ENCODE measurements around the gene CCDC88B.

DNA sequence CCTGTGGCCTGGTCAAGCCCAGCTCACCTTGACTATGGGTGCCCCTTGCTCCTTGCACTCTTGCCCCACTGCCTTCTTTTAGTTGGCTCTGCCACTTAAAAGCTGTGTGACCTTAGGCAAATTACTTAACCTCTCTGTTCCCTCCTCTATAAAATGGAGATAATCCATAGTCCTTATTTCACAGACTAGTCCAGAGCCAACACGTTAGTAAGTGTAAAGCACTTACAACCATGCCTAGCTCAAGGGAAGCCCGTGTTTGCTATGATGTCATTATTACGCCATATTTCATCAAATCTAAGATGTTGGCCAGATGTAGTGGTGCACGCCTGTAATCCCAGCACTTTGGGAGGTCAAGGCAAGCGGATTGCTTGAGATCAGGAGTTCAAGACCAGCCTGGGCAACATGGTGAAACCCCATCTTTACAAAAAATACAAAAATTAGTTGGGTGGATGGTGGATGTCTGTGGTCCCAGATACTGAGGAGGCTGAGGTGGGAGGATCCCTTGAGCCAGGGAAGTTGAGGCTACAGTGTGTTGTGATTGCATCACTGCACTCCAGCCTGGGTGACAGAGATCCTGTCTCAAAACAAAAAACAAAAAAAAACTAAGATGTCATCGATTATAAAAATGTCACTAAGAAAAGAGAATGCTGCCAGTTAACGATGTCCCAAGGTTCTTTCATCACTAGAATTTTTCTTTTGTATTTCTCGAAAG is 2.3 kb upstream of the CCDC88B start:
- TF ChIP-seq POLR2AphosphoS5 (IDR thresholded peaks at IDR 0.05; ENCODE audit: low read depth, low read length) = no peak
- TF ChIP-seq, protein P1, sequence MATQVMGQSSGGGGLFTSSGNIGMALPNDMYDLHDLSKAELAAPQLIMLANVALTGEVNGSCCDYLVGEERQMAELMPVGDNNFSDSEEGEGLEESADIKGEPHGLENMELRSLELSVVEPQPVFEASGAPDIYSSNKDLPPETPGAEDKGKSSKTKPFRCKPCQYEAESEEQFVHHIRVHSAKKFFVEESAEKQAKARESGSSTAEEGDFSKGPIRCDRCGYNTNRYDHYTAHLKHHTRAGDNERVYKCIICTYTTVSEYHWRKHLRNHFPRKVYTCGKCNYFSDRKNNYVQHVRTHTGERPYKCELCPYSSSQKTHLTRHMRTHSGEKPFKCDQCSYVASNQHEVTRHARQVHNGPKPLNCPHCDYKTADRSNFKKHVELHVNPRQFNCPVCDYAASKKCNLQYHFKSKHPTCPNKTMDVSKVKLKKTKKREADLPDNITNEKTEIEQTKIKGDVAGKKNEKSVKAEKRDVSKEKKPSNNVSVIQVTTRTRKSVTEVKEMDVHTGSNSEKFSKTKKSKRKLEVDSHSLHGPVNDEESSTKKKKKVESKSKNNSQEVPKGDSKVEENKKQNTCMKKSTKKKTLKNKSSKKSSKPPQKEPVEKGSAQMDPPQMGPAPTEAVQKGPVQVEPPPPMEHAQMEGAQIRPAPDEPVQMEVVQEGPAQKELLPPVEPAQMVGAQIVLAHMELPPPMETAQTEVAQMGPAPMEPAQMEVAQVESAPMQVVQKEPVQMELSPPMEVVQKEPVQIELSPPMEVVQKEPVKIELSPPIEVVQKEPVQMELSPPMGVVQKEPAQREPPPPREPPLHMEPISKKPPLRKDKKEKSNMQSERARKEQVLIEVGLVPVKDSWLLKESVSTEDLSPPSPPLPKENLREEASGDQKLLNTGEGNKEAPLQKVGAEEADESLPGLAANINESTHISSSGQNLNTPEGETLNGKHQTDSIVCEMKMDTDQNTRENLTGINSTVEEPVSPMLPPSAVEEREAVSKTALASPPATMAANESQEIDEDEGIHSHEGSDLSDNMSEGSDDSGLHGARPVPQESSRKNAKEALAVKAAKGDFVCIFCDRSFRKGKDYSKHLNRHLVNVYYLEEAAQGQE (IDR thresholded peaks at IDR 0.05; ENCODE audit: insufficient read depth in 1 of 2, low read depth in 2 of 2, low read length in 2 of 2) = no peak

Data from PFSK-1 (cell line).